Astrocyte of the cerebellum (primary cell): ENCODE results near the gene GOLM1.

Experiments
- DNase-seq: peaks from one replicate; pipeline ENCODE4 v3.0.0-alpha.2; 2011; ENCODE audit warnings: low read depth
- H3K4me3 ChIP-seq: 2 replicates; pipeline ENCODE4 v1.5.1; 2011; ENCODE audit warnings: mild to moderate bottlenecking, low read depth, low read length, moderate library complexity
- CTCF ChIP-seq: IDR thresholded peaks from 2 replicates; pipeline ENCODE4 v1.5.1; 2012; ENCODE audit warnings: low read length, low read depth, moderate library complexity, mild to moderate bottlenecking; ENCODE audit errors: missing control alignments
- in situ Hi-C: cut with HindIII; loops from 2 replicates; pipeline ENCODE4 v1.10.0; 2017; ENCODE audit warnings: low sequenced_read_pairs

GOLM1 gene

DNA sequence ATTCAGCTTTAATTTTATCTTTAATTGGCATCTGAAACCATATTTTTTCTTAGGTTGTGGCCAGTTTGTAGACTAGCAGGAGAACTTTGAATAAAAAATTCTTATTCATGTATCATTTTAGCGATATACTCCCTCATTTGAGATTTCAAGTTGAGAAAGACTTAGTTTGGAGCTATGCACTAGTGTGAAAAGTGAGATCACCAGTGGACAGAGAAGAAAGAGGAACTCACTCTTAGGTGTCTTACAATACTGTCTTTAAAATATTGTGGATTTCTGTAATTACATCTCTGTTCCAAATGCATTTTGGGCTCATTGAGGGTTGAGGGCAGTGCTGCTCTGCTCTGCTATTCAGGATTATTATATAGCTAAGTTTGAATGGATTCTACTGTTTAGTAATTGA, 103.8 kb downstream of the GOLM1 start:
- H3K4me3 ChIP-seq, result no peak overlapping the region
- TF ChIP-seq CTCF, result no peak
- in situ Hi-C loops, result no loop called here
- no peak for DNase-seq

DNA sequence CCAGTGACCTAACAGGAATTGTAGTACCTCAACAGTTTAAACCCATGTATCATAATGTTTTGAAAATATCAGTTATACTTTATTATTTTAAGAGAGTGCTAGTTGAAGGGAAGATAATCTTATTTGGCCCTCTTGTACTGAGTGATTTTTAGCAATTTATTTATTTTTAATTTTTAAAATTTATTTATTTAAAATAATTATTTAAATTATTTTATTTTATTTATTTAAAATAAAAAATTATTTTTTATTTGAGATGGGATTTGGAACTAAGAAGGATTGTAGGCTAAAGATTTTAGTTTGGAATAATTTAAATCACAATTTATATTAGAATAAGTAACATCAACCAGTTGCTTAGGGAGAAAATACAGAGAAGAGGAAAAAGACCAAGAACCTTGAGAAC, 104.3 kb downstream of the GOLM1 start:
- in situ Hi-C loops, result no loop called here
- no peak for DNase-seq
- H3K4me3 ChIP-seq, result no peak overlapping the region
- no peak for TF ChIP-seq CTCF

DNA sequence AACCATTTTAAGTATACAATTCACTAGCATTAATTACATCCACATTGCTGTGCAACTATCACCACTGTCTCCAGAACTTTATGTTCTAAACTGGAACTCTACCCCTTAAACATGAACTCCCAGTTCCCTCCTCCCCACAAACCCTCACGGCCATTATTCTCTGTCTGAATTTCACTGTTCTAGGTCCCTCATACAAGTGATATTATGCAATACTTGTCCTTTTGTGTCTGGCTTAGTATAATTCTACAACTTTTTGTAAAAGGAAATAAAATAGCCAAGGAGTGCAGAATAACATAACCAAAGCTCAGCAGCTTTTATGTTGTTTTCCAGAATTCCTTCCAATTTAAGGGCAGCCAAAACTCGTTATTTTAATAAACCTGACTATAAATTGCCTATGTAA, 105.2 kb downstream of the GOLM1 start:
- TF ChIP-seq CTCF, result no peak
- no peak for DNase-seq
- in situ Hi-C loops, result no loop called here
- no peak overlapping the region for H3K4me3 ChIP-seq

DNA sequence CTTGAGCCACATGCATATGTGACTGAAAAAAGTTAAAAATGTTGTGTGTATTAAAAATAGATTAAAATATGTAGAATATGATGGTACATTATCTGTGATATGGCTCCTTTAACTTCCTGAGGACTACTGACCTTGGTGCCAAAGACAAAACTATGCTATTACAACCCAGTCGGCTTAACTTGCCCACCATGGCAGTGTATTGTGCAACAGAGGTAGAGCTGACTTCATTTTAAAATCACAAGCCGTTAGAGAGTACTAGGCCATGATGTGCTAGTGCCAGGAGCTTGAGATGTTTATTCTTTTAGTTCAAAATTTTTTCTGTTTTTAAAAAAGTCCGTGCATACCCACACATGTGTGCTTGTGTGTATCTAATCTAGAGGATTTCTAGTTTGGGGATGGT, 112.1 kb downstream of the GOLM1 start:
- no peak for DNase-seq
- in situ Hi-C loops, result no loop called here
- TF ChIP-seq CTCF, result no peak
- no peak overlapping the region for H3K4me3 ChIP-seq

- no peak for DNase-seq
- no peak for TF ChIP-seq CTCF
- H3K4me3 ChIP-seq, result no peak overlapping the region
- in situ Hi-C loops, result no loop called here
Measured at GRCh38 chr9:85984457-85984856, 114.9 kb downstream of the GOLM1 start.

- TF ChIP-seq CTCF, result no peak
- no peak for DNase-seq
- in situ Hi-C loops, result no loop called here
Measured at GRCh38 chr9:85981369-85981768, 118.0 kb downstream of the GOLM1 start.

DNA sequence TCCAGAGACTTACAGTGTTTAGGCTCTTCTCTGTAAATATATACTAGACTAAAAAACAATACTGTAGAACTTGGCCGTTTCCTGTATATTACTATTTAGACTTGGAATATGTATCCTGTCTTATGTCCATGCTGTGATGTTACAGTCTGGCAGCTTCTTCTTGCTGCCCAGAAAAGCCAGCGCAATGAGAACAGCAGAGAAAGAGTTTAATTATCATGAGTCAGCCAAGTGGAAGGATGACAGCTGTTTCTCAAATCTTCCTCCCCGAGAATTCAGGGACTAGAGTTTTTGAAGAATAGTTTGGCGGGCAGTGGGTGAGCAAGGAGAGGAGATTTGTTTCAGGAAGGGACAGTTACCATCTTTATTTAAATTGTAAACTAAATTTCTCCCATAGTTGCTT, 120.9 kb downstream of the GOLM1 start:
- TF ChIP-seq CTCF, result no peak
- no peak for DNase-seq
- H3K4me3 ChIP-seq, result no peak overlapping the region
- in situ Hi-C loops, result no loop called here

More at GRCh38 chr9:85981369-85981768, 118.0 kb downstream of the GOLM1 start:
- no peak overlapping the region for H3K4me3 ChIP-seq
